ENCODE results near the gene BRK1.

DNA sequence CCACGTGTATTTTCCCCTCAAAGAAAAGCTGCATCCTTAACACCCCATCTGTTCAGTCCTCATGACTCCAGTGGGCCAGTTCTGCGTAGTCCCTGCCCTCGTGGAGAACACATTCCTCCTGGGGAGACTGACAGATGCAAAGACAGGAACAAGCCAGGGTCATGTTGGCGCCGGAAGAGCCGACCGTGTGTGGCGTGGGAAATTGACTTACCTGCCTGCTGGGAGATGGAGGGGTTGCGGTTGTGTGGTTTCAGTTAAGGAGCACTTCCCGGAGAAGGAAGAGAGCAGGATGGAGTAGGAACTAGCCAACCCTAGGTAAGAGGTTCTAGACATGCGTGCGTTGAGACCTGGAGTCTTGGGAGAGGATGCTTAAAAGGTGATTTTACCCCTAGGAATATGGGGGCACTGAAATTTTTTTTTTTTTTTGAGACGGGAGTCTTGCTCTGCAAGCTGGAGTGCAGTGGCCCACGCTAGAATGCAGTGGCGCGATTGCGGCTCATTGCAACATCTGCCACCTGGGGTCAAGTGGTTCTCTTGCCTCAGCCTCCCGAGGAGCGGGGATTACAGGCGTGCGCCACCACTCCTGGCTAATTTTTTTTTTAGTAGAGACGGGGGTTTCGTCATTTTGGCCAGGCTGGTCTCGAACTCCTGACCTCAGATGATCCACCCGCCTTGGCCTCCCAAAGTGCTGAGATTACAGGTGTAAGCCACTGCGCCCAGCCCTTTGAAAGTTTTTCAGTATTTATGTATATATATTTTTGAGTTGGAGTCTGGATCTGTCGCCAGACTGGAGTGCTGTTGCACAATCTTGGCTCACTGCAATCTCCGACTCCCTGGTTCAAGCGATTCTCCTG, 27.5 kb downstream of the BRK1 start:
- TF ChIP-seq, protein P1, sequence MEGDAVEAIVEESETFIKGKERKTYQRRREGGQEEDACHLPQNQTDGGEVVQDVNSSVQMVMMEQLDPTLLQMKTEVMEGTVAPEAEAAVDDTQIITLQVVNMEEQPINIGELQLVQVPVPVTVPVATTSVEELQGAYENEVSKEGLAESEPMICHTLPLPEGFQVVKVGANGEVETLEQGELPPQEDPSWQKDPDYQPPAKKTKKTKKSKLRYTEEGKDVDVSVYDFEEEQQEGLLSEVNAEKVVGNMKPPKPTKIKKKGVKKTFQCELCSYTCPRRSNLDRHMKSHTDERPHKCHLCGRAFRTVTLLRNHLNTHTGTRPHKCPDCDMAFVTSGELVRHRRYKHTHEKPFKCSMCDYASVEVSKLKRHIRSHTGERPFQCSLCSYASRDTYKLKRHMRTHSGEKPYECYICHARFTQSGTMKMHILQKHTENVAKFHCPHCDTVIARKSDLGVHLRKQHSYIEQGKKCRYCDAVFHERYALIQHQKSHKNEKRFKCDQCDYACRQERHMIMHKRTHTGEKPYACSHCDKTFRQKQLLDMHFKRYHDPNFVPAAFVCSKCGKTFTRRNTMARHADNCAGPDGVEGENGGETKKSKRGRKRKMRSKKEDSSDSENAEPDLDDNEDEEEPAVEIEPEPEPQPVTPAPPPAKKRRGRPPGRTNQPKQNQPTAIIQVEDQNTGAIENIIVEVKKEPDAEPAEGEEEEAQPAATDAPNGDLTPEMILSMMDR (conservative IDR thresholded peaks at IDR 0.05; ENCODE audit: low read depth, low read length): no peak
- no peak for TF ChIP-seq EZH2 (IDR thresholded peaks at IDR 0.05; ENCODE audit: borderline replicate concordance, low read depth, low read length, poor library complexity, severe bottlenecking)
